ENCODE data around the gene POLD4.
"Not testable (repeated sequence)": the region's sequence is repeated elsewhere in the genome, so short reads cannot be mapped to it uniquely, and the experiment has no call there.

The POLD4 gene

DNA sequence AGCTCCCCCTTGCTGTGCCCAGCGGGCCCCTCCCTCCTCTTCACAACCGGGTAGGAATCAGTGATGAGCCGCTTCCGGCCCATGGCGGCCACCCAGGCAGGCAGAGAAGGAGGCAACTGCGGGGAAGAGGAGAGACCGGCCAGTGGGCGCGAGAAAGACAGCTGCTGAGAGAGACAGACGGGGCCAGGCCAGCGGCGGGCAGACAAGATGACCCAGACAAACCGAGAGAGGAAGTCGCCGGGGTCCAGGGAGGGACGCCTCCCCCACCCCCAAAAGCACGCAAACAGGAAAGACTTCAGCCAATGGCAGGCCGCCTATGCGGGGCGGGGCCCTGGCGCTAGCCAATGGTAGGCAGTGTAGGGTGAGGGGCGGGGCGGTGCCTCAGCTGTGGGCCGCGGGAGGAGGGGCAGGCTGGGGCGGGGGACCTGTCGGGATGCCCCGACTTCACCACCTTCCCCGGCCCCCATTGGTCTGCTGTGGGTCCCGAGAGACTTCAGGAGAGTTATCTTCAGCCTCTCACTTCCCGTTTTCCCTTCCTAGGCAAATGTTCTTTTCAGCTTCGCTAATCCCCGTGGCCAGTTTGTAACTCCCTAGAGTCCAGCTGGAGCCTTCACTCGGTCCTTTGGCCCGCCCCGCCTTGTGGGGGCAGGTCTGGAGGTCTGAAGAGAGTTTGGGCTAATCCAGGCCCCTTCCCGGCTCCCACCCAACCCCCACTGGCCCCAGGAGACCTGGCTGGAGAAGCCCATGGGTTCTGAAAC is at the start of gene POLD4:
TSS of gene POLD4 (minus strand) at position 230 of the 758 bp plus-strand sequence. CDS start at position 83, 147 bp downstream.
- peak; percentile 99 for DNase-seq

DNA sequence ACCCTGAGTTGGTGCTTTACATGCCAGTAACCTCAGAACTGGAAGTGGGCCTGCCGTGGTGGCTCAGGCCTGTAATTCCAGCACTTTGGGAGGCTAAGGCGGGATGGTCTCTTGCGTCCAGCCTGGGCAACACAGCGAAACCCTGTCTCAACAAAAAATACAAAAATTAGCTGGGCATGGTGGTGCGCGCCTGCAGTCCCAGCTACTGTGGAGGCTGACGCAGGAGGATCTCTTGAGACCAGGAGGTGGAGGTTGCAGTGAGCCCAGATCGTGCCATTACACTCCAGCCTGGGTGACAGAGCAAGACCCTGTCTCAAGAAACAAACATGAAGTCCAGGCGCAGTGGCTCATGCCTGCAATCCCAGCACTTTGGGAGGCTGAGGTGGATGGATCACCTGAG is 49.7 kb upstream of the POLD4 start:
- not testable (repeated sequence) for DNase-seq

DNA sequence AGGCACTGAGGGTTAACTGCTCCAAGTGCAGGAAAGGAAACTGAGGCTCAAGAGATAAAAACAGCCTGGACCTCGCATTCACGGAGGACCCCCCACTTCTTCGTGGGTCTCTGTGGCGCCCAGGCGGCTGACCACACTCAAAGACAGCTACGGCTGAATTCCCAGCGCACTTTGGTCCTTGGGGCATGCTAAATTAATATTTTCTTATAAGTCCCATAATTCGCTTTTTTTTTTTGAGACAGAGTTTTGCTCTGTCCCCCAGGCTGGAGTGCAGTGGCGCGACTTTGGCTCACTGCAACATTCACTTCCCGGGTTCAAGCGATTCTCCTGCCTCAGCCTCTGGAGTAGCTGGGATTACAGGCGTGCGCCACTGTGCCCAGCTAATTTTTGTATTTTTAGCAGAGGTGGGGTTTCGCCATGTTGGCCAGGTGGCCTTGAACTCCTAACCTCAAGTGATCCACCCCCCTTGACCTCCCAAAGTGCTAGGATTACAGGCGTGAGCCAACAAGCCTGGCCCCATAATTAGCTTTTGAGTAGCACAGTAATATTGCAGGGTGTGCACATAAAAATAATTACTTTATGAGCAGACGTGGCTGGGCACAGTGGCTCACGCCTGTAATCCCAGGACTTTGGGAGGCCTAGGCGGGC is 49.0 kb upstream of the POLD4 start:
- not testable (repeated sequence) for DNase-seq

DNA sequence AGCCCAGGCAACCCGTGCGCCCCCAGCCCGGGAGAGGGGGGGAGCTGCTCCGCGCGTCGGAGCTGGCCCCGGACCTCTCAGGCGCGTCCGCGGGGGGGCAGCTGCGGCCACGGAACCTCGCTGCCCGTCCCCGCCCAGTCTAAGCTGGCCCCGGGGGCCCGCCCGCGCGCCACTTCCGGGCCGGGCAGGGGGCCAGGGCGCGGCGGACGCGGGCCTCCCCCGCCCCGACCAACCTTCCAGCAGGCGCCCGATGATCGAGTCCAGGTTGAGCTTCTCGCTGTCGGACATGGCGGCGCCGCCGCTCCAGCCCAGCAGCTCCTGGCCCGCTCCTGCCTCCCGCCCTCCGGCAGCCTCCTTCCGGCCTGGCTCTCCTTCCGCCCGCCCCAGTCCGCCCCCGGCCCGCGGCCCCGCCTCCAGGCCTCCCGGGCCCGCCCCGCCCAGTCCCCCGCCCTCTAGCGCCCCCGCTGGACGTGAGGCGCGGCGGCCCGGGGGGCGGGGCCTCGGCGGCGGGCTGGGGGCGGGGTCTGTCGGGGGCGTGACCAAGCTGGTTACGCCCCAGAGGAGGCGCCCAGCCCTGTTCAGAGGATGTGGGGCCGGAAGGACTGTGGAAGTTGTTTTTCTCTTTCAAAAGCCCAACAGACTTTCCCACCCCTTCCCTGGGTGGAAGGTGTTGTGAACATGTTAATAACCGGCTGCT is 48.3 kb upstream of the POLD4 start, which contains the start of gene PPP1CA:
TSS of gene PPP1CA (minus strand) at position 364 of the 697 bp plus-strand sequence. CDS start at position 288, 76 bp downstream.
- peak; percentile 91 for DNase-seq

DNA sequence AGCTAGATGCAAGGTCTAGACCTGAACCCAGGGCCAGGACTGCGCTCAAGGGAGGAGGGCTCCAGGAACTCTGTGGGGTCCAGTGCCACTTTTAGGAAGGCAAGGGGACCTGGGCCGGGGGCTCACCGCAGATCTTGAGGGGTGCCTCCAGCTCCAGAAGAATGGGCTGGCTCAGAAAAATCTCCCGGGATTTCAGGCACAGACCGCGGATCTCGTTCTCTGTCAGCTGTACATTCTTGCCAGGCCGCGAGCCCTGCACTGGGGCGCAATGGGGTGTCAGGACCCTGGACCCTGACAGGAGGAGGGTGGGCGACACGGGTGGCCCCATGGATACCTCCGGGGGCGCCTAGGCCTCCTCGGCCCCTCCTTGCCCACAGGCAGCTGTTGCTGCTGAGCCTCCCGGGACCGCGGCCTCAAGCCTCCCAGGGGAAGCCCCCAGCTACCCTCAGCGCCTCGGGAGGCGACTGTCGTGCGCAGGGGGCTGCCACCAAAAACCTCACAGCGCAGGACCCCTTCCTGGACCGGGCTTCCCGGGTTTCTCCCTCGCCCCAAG is 47.7 kb upstream of the POLD4 start:
- DNase-seq = no peak

DNA sequence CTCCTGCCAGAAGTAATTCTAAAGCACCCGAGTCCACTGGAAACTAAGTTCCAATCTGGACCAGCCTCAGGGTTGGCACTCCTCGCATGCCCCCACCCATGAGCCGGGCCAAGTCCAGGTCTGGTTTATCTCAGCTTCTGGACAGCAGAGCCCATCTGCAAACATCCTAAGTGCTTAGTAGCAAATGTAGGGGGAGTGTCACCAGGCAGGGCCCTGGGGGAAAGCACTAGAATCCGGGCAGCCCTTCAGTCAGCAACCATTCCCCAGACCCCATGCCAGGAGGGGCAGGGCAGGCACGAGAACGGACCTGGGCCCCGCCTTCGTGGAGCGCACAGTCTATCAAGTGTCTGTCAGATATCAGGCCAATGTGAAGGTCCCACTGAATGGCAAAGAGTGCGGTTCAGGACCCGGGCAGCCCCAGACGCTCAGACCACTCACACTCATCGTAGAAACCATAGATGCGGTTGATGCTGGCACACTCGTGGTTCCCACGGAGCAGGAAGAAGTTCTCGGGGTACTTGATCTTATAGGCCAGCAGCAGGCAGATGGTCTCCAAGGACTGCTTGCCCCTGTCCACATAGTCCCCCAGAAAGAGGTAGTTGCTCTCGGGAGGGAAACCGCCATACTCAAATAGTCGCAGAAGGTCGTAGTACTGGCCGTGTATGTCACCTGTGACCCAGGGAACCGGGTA is 47.0 kb upstream of the POLD4 start:
- DNase-seq = no peak

DNA sequence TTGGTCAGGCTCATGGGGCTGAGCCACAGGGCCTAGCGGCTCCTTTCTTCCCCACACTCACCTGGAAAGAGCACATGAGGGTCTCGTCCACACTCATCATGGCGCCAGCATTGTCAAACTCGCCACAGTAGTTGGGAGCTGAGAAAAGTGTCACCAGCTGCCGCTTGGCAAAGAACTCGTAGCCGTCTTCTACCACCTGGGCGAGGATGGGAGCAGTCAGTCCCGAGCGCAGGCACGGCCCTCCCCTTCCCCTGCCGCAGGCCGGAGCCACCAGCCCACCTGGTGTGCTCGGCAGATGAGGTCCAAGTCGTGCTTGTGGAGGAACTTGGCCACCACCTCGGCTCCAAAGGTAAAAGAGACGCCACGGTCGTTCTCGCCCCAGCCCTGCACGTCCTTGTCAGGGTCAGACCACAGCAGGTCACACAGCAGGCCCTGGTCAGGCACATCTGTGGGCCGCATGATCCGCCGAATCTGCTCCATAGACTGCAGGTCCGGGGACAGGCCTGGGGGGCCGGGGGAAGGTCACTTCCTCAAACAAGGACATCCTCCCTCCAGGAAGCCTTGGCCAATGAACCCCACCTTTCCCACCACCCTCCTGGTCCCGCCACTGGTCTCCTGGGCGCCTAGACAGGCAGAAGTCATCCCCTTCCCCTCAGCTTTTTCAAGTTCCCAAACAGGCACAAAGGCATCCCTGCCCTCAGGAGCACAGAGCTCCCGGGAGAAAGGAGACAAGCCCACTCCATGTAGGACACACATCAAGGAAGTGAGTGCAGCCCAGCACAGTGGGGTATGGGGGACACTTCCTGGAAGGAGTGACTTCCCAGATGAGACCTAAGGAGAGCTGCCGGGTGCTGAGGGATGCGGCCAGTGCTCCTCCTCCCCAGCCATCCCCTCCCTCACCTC is 45.6 kb upstream of the POLD4 start:
- DNase-seq = no peak

DNA sequence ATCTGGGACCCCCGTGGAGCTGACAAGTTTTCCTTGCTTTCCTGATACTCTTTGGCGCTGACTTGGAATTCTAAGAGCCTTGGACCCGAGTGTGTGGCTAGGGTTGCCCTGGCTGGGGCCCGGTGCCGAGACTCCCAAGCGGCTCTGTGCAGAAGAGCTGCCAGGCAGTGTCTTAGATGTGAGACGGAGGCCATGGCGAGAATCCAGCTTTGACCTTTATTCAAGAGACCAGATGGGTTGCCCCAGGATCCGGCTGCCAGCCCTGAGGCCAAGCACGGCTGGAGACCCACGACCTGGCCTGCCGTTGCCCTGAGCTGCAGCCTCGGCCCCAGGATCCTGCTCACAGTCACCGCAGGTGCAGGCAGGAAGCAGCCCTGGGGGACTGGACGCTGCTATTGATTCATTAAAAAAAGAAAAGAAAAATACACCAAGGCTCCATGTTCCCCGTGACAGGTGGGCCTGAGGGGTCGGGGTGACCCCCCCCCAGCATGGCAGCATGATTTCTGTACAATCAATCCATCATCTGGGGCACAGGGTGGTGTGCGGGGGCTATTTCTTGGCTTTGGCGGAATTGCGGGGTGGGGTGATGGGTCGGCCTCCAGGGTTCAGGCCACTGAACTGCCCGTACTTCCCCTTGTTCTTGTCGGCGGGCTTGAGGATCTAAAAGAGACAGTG is 44.8 kb upstream of the POLD4 start:
- no peak for DNase-seq

DNA sequence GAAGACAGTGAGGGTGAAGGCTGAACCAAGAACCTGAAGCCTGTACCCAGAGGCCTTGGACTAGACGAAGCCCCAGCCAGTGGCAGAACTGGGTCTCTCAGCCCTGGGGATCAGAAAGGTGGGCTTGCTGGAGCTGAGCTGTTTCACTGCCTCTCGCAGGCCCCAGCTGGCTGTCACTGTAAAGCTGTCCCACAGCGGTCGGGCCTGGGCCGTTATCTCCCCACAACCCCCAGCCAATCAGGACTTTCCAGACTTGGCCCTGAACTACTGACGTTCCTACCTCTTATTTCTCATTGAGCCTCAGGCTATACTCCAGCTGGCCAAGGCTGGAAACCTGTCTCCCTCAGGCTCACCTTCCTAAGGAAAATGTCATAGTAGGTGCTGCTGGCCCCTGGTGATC is 44.2 kb upstream of the POLD4 start:
- DNase-seq = no peak

DNA sequence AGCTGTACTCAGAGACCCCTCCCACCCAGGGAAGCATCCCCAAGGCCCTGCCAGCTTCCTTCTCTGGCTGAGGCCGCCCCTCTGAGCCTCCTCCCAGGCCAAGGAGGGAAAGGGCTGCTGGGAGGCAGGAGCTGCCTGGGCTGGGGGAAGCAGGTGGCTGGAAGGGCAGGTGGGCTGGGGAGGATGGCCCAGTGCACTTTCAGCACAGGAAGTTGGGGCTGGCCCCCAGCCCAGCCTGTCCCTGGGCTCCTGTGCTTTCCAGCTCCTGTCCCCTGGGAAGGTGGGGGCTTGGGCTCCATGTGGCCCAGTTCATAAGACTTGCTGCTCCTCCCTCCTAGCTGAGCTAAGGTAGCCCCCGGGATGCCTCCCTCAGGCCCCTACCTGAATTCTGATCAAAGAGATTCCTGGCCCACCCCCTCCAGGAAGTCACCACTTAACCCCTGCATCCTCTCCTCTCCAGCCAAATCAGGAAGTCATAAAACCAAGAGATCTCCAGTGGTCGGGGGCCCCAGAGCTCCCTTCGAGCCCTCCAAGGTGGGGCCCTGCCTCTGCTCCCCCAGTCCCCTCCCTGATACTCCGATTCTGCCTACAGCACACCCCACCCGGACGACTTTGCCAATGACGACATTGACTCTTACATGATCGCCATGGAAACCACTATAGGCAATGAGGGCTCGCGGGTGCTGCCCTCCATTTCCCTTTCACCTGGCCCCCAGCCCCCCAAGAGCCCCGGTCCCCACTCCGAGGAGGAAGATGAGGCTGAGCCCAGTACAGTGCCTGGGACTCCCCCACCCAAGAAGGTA is 43.4 kb upstream of the POLD4 start:
- no peak for DNase-seq

DNA sequence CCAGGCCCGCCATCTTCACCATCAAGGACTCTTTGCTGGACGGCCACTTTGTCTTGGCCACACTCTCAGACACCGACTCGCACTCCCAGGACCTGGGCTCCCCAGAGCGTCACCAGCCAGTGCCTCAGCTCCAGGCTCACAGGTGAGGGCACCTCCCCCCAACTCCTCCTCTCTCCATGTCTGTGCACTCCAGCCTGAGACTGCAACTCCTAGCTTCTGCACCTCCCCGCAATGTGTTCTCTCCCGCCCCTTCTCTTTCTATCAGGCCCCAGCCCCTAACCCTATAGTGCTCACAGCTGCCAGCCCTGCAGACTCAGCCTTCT is 42.9 kb upstream of the POLD4 start:
- DNase-seq = no peak

DNA sequence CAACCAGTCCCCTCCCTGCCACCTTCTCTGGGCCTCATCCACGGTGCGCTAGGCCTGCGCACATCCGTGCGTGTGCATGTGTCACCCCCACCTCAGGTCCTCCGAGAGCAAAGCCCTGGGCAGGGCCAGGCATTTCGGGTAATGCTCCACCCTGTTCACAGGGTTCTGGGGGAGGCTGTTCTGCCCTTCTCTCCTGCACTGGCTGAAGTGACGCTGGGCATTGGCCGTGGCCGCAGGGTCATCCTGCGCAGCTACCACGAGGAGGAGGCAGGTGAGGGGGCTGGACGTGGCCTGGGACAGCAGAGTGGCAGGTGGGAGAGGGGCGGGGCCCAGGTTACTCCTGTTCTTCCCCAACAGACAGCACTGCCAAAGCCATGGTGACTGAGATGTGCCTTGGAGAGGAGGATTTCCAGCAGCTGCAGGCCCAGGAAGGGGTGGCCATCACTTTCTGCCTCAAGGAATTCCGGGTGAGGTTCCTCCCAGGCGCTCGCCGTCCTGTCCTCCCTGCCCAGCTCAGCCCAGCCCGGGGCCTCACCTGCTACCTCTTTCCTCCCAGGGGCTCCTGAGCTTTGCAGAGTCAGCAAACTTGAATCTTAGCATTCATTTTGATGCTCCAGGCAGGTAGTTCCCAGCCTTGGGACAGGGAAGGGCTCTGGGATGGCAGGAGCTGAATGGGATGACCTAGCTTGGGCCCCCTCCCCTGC is 42.4 kb upstream of the POLD4 start:
- no peak for DNase-seq

DNA sequence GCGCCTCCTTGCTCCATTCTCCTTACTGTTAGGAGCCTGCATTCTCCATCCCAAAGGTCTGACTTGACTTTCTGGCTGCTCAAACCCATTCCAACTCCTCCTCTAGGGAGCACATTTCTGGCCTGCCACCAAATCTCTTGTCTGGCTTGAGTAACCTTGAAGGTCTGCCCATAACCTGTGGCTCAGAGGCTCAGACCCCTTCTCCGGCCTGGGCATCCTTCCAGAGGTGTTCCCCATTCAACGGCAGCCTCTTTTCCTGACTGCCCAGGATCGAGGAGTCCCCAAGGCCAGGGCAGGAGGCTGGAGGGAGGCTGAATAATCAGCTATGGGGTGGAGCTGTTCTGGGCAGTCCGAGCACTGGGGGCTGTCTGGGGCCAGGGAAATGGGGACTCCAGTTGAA is 40.6 kb upstream of the POLD4 start:
- no peak for DNase-seq

DNA sequence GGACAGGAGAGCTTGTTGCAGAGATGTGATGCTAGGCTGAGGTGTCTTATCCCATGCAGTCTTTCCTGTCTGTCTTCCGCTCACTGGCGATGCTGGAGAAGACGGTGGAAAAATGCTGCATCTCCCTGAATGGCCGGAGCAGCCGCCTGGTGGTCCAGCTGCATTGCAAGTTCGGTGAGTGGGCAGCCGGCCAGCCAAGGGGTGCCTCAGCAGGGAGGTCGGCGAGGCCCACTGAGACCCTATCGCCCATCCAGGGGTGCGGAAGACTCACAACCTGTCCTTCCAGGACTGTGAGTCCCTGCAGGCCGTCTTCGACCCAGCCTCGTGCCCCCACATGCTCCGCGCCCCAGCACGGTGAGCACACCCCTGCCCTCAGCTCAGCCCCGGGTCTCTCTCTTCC is 40.1 kb upstream of the POLD4 start:
- no peak for DNase-seq

DNA sequence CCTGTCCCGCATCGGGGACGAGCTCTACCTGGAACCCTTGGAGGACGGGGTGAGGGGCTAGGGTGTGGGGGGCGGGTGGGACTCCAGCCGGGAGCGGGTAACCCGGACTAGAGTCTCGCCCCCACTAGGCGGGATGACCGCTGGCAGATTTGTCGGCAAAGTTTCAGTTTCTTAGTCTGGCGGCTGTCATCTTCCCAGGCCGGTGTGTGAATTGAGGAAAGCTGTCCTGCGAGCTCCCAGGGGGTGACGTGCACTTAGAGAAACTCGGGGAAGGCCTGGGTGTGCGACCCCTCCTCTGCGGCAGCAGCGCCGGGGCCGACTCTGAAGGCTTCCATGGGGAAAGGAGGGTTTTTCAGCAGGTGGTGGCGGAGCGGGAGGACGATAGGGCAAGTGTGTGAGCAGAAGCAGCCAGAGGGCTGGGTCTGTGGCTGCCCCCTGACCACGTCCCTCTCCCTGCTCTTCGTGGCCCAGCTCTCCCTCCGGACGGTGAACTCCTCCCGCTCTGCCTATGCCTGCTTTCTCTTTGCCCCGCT is 38.9 kb upstream of the POLD4 start:
- no peak for DNase-seq

DNA sequence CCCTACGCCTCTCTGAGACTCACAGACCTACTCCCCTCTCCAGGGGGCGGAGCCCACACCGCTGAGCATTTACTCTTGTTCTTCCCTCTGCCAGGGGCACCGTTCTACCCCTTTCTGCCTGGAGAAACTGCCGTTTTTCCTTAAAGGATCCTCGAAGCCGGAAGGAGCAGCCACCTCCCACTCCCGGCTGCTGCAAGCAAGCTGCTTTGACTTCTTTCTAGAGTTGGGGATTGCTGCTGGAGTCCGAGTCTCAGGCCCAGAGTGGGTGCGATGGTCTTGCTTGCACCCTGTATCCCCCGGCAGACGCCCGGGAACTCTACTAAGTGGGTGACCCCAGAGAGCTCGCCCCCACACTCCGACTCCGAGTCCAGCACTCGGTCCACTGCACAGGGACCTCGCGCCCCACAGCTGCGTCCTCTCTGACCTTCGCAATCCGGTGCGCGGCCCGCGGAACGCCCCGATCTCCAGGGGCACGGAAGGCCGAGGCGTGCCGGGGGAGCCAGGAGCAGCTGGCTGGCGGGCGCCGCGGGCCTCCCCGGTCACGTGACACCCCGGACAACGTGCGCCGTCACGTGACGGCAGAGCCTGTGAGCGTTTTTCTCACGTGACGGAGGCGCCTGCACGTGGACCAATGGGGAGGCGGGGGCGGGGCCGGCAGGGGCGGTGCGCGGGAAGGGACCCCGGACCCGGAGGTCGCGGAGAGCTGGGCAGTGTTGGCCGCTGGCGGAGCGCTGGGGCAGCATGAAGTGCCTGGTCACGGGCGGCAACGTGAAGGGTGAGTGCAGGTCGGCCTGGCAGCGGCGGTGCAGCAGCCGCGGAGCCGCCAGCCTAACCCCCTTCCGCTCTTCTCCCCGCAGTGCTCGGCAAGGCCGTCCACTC is 38.2 kb upstream of the POLD4 start, which contains the start of gene RAD9A:
TSS of gene RAD9A (plus strand) at position 683 of the 879 bp plus-strand sequence. CDS start at position 742, 59 bp downstream.
- peak; percentile 94 for DNase-seq

DNA sequence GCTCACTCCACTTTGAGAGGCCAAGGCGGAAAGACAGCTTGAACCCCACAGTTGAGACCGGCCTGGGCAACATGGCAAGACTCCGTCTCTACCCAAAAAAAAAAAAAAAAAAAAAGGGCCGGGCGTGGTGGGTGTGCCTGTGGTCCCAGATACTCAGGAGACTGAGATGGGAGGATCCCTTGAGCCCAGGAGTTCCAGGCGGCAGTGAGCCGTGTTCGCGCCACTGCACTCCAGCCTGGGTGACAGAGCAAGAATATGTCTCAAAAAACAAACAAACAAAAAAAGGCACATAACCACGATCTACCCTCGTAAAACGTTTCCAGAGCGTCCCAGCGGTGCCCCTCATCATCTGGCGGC is 37.6 kb upstream of the POLD4 start:
- no peak for DNase-seq

DNA sequence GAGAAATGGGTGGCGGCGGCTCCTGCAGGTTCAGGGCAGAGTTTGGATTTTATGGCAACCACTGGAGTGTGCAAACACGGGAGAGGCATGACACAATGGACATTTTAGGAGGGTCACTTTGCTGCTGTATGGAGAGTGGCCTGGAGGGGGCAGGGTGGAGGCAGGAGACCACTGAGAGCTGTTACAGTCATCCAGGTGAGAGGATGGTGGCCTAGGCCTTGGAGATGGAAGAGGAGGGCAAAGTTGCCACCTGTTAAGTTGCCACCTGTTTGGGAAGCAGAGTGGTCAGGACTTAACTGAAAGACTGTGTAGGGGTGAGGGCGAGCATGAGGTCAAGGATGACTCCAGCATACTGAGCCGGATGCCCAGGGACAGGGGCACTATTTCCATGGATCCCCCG is 36.1 kb upstream of the POLD4 start:
- peak; percentile 71 for DNase-seq

All from CD4-positive, alpha-beta T cell treated with Interleukin-6 for 4 hours (primary cell).